IMR-90 (cell line): Measurements from ENCODE around the gene AQP7. TPM values are rescaled to one million over a fixed set of nuclear protein-coding genes. Genes with fewer than 3 reads are reported as not detected.

Experiments
- ATAC-seq: fragments of 200-7000 bp; cut with Tn5 transposase; 2 replicates; pipeline ENCODE4 v1.9.1; 2020; ENCODE audit warnings: low read depth, mild to moderate bottlenecking, moderate library complexity
- BruUV-seq: library from RNA; stranded (reverse); fragments of 400-500 nt; replicated peaks from 2 replicates; lab custom pipeline; 2021; lab: Mats Ljungman, UMichigan
- CTCF ChIA-PET: fragments of 300-600 bp; formaldehyde crosslinking; extraction: SDS; loops from one replicate; lab custom pipeline; 2021; ENCODE audit warnings: antibody characterized with exemption; lab: Yijun Ruan, JAX
- POLR2A ChIA-PET: fragments of 300-600 bp; sonication (Branson Sonifier 250); formaldehyde crosslinking; loops from one replicate; lab custom pipeline; 2022; ENCODE audit warnings: antibody characterized with exemption; ENCODE audit not compliant: unreplicated experiment; lab: Charles Lee
- DNase-seq: peaks from one replicate; pipeline ENCODE4 v3.0.0; 2013
- H2AFZ ChIP-seq: replicated peaks from 2 replicates; pipeline ENCODE3; 2013; ENCODE audit warnings: low read length, mild to moderate bottlenecking; ENCODE audit not compliant: poor library complexity
- H2AK5ac ChIP-seq: 2 replicates; pipeline ENCODE4 v1.6.1; 2013; ENCODE audit warnings: low read depth, low read length, inconsistent platforms
- H2AK9ac ChIP-seq: replicated peaks from 2 replicates; pipeline ENCODE3; 2013; ENCODE audit warnings: mild to moderate bottlenecking, low read depth, low read length, moderate library complexity; ENCODE audit not compliant: poor library complexity
- H2BK120ac ChIP-seq: 2 replicates; pipeline ENCODE4 v1.6.1; 2013; ENCODE audit warnings: low read depth, low read length, inconsistent platforms
- H2BK15ac ChIP-seq: 3 replicates; pipeline ENCODE4 v1.6.1; 2013; ENCODE audit warnings: low read depth, low read length, inconsistent platforms
- H2BK20ac ChIP-seq: 2 replicates; pipeline ENCODE4 v1.6.1; 2013; ENCODE audit warnings: low read depth, mild to moderate bottlenecking, inconsistent platforms, low read length, moderate library complexity
- H2BK5ac ChIP-seq: 2 replicates; pipeline ENCODE4 v1.6.1; 2013; ENCODE audit warnings: mild to moderate bottlenecking, low read depth, low read length, inconsistent platforms; ENCODE audit not compliant: poor library complexity, severe bottlenecking
- H3K14ac ChIP-seq: replicated peaks from 2 replicates; pipeline ENCODE4 v1.6.1; 2013; ENCODE audit warnings: low read depth, low read length, inconsistent platforms
- H3K18ac ChIP-seq: 2 replicates; pipeline ENCODE4 v1.6.1; 2013; ENCODE audit warnings: low read depth, low read length, control low read depth
- H3K23ac ChIP-seq: 2 replicates; pipeline ENCODE4 v1.6.1; 2013; ENCODE audit warnings: low read depth, low read length, inconsistent platforms
- H3K27ac ChIP-seq: 2 replicates; pipeline ENCODE4 v1.5.1; 2013; ENCODE audit warnings: mild to moderate bottlenecking, control low read depth, low read length; ENCODE audit not compliant: insufficient read depth
- H3K27me3 ChIP-seq: 2 replicates; pipeline ENCODE4 v1.6.1; 2013; ENCODE audit warnings: low read length; ENCODE audit not compliant: control insufficient read depth, insufficient read depth
- H3K36me3 ChIP-seq: 2 replicates; pipeline ENCODE4 v1.6.1; 2013; ENCODE audit warnings: low read length, mixed read lengths; ENCODE audit not compliant: control insufficient read depth, insufficient read depth
- H3K4ac ChIP-seq: 2 replicates; pipeline ENCODE4 v1.6.1; 2013; ENCODE audit warnings: low read depth, low read length, inconsistent platforms
- H3K4me1 ChIP-seq: 2 replicates; pipeline ENCODE4 v1.6.1; 2013; ENCODE audit warnings: low read length, mixed read lengths; ENCODE audit not compliant: control insufficient read depth, insufficient read depth
- H3K4me2 ChIP-seq: 2 replicates; pipeline ENCODE4 v1.6.1; 2013; ENCODE audit warnings: low read depth, mild to moderate bottlenecking, control low read depth, low read length, moderate library complexity
- H3K4me3 ChIP-seq: 2 replicates; pipeline ENCODE4 v1.5.1; 2013; ENCODE audit warnings: low read depth, mild to moderate bottlenecking, control low read depth, low read length, moderate library complexity; ENCODE audit not compliant: insufficient read depth
- H3K56ac ChIP-seq: 2 replicates; pipeline ENCODE4 v1.6.1; 2013; ENCODE audit warnings: low read length, inconsistent platforms; ENCODE audit not compliant: insufficient read depth; ENCODE audit errors: extremely low read depth
- H3K79me1 ChIP-seq, 2 experiments: 2 replicates each; pipeline ENCODE4 v1.6.1; 2013; ENCODE audit warnings: low read length in 2 of 2, inconsistent platforms in 1 of 2, low read depth in 1 of 2
- H3K9ac ChIP-seq: 2 replicates; pipeline ENCODE4 v1.6.1; 2013; ENCODE audit warnings: low read depth, low read length, control low read depth
- H3K9me1 ChIP-seq: 2 replicates; pipeline ENCODE4 v1.6.1; 2013; ENCODE audit warnings: low read length, inconsistent platforms; ENCODE audit not compliant: insufficient read depth
- H3K9me3 ChIP-seq: 2 replicates; pipeline ENCODE4 v1.6.1; 2013; ENCODE audit warnings: low read length; ENCODE audit not compliant: control insufficient read depth, insufficient read depth
- H4K20me1 ChIP-seq: 2 replicates; pipeline ENCODE4 v1.6.1; 2013; ENCODE audit warnings: low read length, inconsistent platforms; ENCODE audit not compliant: insufficient read depth
- H4K5ac ChIP-seq: 2 replicates; pipeline ENCODE4 v1.6.1; 2013; ENCODE audit warnings: mild to moderate bottlenecking, low read depth, low read length, control low read depth
- H4K8ac ChIP-seq, 2 experiments: 2 replicates each; pipeline ENCODE4 v1.6.1; 2013; ENCODE audit warnings: low read depth in 2 of 2, low read length in 2 of 2, control low read depth in 1 of 2, inconsistent platforms in 1 of 2
- H4K91ac ChIP-seq: 2 replicates; pipeline ENCODE4 v1.6.1; 2013; ENCODE audit warnings: low read depth, low read length, inconsistent platforms; ENCODE audit not compliant: insufficient read depth
- BHLHE40 ChIP-seq: fragments of 150-350 bp; IDR thresholded peaks from 2 replicates; pipeline ENCODE4 v1.6.1; 2016; ENCODE audit warnings: mild to moderate bottlenecking, low read depth, low read length
- CEBPB ChIP-seq: IDR thresholded peaks from 2 replicates; pipeline ENCODE4 v1.6.1; 2012; ENCODE audit warnings: low read depth, low read length, improper control_type of control experiment
- CHD1 ChIP-seq: IDR thresholded peaks from 2 replicates; pipeline ENCODE4 v1.6.1; 2012; ENCODE audit warnings: low read depth, low read length, improper control_type of control experiment
- FOS ChIP-seq: fragments of 150-350 bp; IDR thresholded peaks from 2 replicates; pipeline ENCODE4 v1.6.1; 2016; ENCODE audit warnings: low read depth, low read length
- MAFK ChIP-seq: IDR thresholded peaks from 2 replicates; pipeline ENCODE4 v1.6.1; 2012; ENCODE audit warnings: low read depth, low read length, improper control_type of control experiment
- MAZ ChIP-seq: IDR thresholded peaks from 2 replicates; pipeline ENCODE4 v1.6.1; 2012; ENCODE audit warnings: low read depth, mild to moderate bottlenecking, low read length, improper control_type of control experiment, moderate library complexity, borderline replicate concordance
- MXI1 ChIP-seq: IDR thresholded peaks from 2 replicates; pipeline ENCODE4 v1.6.1; 2012; ENCODE audit warnings: low read depth, mild to moderate bottlenecking, low read length, moderate library complexity, borderline replicate concordance
- NFE2L2 ChIP-seq: fragments of 150-350 bp; IDR thresholded peaks from 2 replicates; pipeline ENCODE4 v1.6.1; 2016; ENCODE audit warnings: low read depth, mild to moderate bottlenecking, low read length
- POLR2A ChIP-seq: IDR thresholded peaks from 2 replicates; pipeline ENCODE4 v1.6.1; 2012; ENCODE audit warnings: mild to moderate bottlenecking, low read depth, low read length
- RAD21 ChIP-seq: IDR thresholded peaks from 2 replicates; pipeline ENCODE4 v1.6.1; 2012; ENCODE audit warnings: low read length, improper control_type of control experiment
- RCOR1 ChIP-seq: IDR thresholded peaks from 2 replicates; pipeline ENCODE4 v1.6.1; 2012; ENCODE audit warnings: mild to moderate bottlenecking, low read length, improper control_type of control experiment; ENCODE audit not compliant: insufficient replicate concordance
- RFX5 ChIP-seq: IDR thresholded peaks from 2 replicates; pipeline ENCODE4 v1.8.0; 2012; ENCODE audit warnings: low read depth, mild to moderate bottlenecking, low read length, moderate library complexity
- SMC3 ChIP-seq: fragments of 150-350 bp; IDR thresholded peaks from 2 replicates; pipeline ENCODE4 v1.6.1; 2016; ENCODE audit warnings: low read depth, mild to moderate bottlenecking, antibody characterized with exemption, low read length, moderate library complexity
- WGBS, 2 experiments: methylation state at CpG; one replicate each; pipeline versions ENCODE4 v1.1.5 to v1.1.7; 2013; ENCODE audit warnings: missing lambda C conversion rate in 2 of 2; ENCODE audit not compliant: insufficient read length in 1 of 2; ENCODE audit errors: extremely low coverage in 2 of 2; 5-methylcytosine and 5-hydroxymethylcytosine counted together
- dilution Hi-C: fragments of 300-500 bp; cut with HindIII; formaldehyde crosslinking; loops from one replicate; pipeline ENCODE4 v1.14.3; 2018; ENCODE audit warnings: low sequenced_read_pairs; ENCODE audit not compliant: unreplicated experiment
- in situ Hi-C: fragments of 300-500 bp; cut with MboI; formaldehyde crosslinking; loops from 3 replicates; pipeline ENCODE4 v1.14.3; 2019; ENCODE audit warnings: low sequenced_read_pairs, inconsistent platforms, mixed read lengths
- intact Hi-C: fragments of 100-400 bp; cut with micrococcal nuclease; formaldehyde crosslinking; loops from 2 replicates; pipeline ENCODE4 v1.10.0; 2022
- polyA plus RNA-seq, 3 experiments: library from polyadenylated mRNA; depleted of rRNA; stranded (reverse); fragments of >200 nt; gene quantifications; 2 replicates each; pipeline ENCODE4 v1.2.3, GENCODE V29; 2012; ENCODE audit warnings: low replicate concordance in 1 of 3
- total RNA-seq: library from RNA; depleted of rRNA; stranded (reverse); fragments of >200 nt; gene quantifications from 2 replicates; pipeline ENCODE4 v1.2.3, GENCODE V29; 2012
- TF ChIP-seq, protein P1 (sequence below): fragments of 150-350 bp; IDR thresholded peaks from 2 replicates; pipeline ENCODE4 v1.6.1; 2016; ENCODE audit warnings: low read depth, mild to moderate bottlenecking, low read length, moderate library complexity, borderline replicate concordance
- TF ChIP-seq, protein P2 (sequence below): fragments of 150-350 bp; IDR thresholded peaks from 2 replicates; pipeline ENCODE4 v1.6.1; 2017; ENCODE audit warnings: mild to moderate bottlenecking, antibody characterized with exemption, low read length, low read depth
- TF ChIP-seq, protein P3 (sequence below): conservative IDR thresholded peaks from 2 replicates; pipeline ENCODE4 v1.5.1; 2012; ENCODE audit warnings: mild to moderate bottlenecking, low read depth, low read length, improper control_type of control experiment

Gene AQP7
- total and polyA plus RNA-seq, 2 of the 4 experiments (the other 2 are of a cell fraction), result 0.07 TPM; not detected in 1

DNA sequence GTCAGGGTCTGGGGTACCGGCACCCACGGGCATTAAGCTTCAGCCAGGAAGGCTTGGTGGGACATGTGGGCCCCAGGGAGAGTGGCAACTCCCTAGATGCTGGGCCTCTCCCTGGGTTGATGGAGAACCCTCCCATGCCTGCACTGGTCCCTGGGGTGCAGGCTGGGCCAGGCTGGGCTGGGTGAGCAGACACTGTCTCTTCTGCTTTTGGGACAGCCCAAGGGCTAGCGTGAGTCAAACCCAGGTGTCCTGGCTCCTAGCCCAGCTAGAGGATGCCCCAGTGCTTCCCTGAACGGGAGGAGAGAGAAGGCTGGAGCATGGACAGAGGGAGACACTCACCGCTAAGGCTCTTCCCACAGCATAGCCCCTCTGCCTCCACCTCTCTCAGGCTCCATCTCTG, 5.7 kb upstream of the AQP7 start:
- peak; percentile 24; the same call in 1 of the 2 replicates for ATAC-seq
- H3K56ac ChIP-seq, result no peak overlapping the region
- no peaks in the 10 kb centered on the region for H4K20me1 ChIP-seq
- ChIA-PET POLR2A (interaction anchor here (0.5 kb wide), 1 partner anchor 226 kb away, joined by 3 read pairs; no protein-coding TSS in a partner anchor), CTCF (no interaction called here)
- H3K9ac ChIP-seq, result no peak overlapping the region
- H3K4ac ChIP-seq, result no peak overlapping the region
- H3K9me3 ChIP-seq, result no peaks in the 10 kb centered on the region
- H2AFZ ChIP-seq, result no peak overlapping the region
- no peak overlapping the region for H2BK20ac ChIP-seq
- no peak overlapping the region for H2BK120ac ChIP-seq
- H3K27ac ChIP-seq, result no peak overlapping the region
- H2BK15ac ChIP-seq, result no peak overlapping the region
- H3K18ac ChIP-seq, result no peak overlapping the region
- TF ChIP-seq RCOR1 (no peak), MAZ (no peak), MXI1 (no peak), CHD1 (no peak), RFX5 (no peak), MAFK (no peak), BHLHE40 (no peak), RAD21 (no peak), NFE2L2 (no peak), FOS (no peak), SMC3 (no peak), CEBPB (no peak), POLR2A (no peak)
- TF ChIP-seq, protein P1, sequence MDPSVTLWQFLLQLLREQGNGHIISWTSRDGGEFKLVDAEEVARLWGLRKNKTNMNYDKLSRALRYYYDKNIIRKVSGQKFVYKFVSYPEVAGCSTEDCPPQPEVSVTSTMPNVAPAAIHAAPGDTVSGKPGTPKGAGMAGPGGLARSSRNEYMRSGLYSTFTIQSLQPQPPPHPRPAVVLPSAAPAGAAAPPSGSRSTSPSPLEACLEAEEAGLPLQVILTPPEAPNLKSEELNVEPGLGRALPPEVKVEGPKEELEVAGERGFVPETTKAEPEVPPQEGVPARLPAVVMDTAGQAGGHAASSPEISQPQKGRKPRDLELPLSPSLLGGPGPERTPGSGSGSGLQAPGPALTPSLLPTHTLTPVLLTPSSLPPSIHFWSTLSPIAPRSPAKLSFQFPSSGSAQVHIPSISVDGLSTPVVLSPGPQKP, result no peak
- TF ChIP-seq, protein P2, sequence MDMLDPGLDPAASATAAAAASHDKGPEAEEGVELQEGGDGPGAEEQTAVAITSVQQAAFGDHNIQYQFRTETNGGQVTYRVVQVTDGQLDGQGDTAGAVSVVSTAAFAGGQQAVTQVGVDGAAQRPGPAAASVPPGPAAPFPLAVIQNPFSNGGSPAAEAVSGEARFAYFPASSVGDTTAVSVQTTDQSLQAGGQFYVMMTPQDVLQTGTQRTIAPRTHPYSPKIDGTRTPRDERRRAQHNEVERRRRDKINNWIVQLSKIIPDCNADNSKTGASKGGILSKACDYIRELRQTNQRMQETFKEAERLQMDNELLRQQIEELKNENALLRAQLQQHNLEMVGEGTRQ, result no peak
- TF ChIP-seq, protein P3, sequence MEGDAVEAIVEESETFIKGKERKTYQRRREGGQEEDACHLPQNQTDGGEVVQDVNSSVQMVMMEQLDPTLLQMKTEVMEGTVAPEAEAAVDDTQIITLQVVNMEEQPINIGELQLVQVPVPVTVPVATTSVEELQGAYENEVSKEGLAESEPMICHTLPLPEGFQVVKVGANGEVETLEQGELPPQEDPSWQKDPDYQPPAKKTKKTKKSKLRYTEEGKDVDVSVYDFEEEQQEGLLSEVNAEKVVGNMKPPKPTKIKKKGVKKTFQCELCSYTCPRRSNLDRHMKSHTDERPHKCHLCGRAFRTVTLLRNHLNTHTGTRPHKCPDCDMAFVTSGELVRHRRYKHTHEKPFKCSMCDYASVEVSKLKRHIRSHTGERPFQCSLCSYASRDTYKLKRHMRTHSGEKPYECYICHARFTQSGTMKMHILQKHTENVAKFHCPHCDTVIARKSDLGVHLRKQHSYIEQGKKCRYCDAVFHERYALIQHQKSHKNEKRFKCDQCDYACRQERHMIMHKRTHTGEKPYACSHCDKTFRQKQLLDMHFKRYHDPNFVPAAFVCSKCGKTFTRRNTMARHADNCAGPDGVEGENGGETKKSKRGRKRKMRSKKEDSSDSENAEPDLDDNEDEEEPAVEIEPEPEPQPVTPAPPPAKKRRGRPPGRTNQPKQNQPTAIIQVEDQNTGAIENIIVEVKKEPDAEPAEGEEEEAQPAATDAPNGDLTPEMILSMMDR, result no peak
- H4K91ac ChIP-seq, result no peak overlapping the region
- H3K9me1 ChIP-seq, result no peaks in the 10 kb centered on the region
- H3K27me3 ChIP-seq, result peaks cover 3% of the 10 kb centered on the region
- no peak overlapping the region for H2BK5ac ChIP-seq
- H3K23ac ChIP-seq, result no peak overlapping the region
- H3K36me3 ChIP-seq, result no peaks in the 10 kb centered on the region
- H2AK9ac ChIP-seq, result no peak overlapping the region
- H3K4me1 ChIP-seq, result no peaks in the 10 kb centered on the region
- in situ Hi-C loops, result loop anchor here (25.0 kb wide), 1 partner anchor 304 kb away; no protein-coding TSS in a partner anchor
- H4K8ac ChIP-seq, result no peak overlapping the region
- BruUV-seq, result no TSS peak
- H2AK5ac ChIP-seq, result no peak overlapping the region
- no peak for DNase-seq
- no peak overlapping the region for H3K14ac ChIP-seq
- intact Hi-C loops, result loop anchor here (5.0 to 10.0 kb wide), 3 partner anchors 44 to 317 kb away; no protein-coding TSS in a partner anchor
- H4K5ac ChIP-seq, result no peak overlapping the region
- dilution Hi-C loops, result no loop called here
- H3K79me1 ChIP-seq, result no peaks in the 10 kb centered on the region
- no CpG with 5 or more reads among the region's 5 CpGs for WGBS, 2 experiments
- no peak overlapping the region for H3K4me3 ChIP-seq
- H3K4me2 ChIP-seq, result no peak overlapping the region
